ENCODE data around the gene MYO3B.
"Not testable (repeated sequence)": the region's sequence is repeated elsewhere in the genome, so short reads cannot be mapped to it uniquely, and the experiment has no call there.

Gene MYO3B

GRCh38 chr2:170509452-170510193, 331.7 kb downstream of the MYO3B start:
- no peak for DNase-seq (ENCODE audit: low read depth in 2 of 2)

- DNase-seq (ENCODE audit: low read depth in 2 of 2): no peak
Measured at GRCh38 chr2:170512266-170512665, 334.3 kb downstream of the MYO3B start.

- no peak for DNase-seq (ENCODE audit: low read depth in 2 of 2)
Measured at GRCh38 chr2:170514140-170514539, 336.2 kb downstream of the MYO3B start.

- no peak for DNase-seq (ENCODE audit: low read depth in 2 of 2)
Measured at GRCh38 chr2:170517538-170517937, 339.6 kb downstream of the MYO3B start.

GRCh38 chr2:170518911-170519310, 341.0 kb downstream of the MYO3B start:
- DNase-seq (ENCODE audit: low read depth in 2 of 2): no peak

- DNase-seq (ENCODE audit: low read depth in 2 of 2): no peak
Measured at GRCh38 chr2:170521299-170521698, 343.4 kb downstream of the MYO3B start.

GRCh38 chr2:170523506-170523905, 345.6 kb downstream of the MYO3B start:
- no peak for DNase-seq (ENCODE audit: low read depth in 2 of 2)

GRCh38 chr2:170524828-170525565, 347.1 kb downstream of the MYO3B start:
- no peak for DNase-seq (ENCODE audit: low read depth in 2 of 2)

GRCh38 chr2:170525566-170525900, 347.6 kb downstream of the MYO3B start:
- peak; percentile 91 to 93 for DNase-seq (ENCODE audit: low read depth in 2 of 2)

GRCh38 chr2:170530284-170530745, 352.4 kb downstream of the MYO3B start:
- DNase-seq (ENCODE audit: low read depth in 2 of 2): peak; percentile 14 to 21

GRCh38 chr2:170530803-170531564, 353.0 kb downstream of the MYO3B start:
- no peak for DNase-seq (ENCODE audit: low read depth in 2 of 2)

GRCh38 chr2:170531876-170532275, 353.9 kb downstream of the MYO3B start:
- no peak for DNase-seq (ENCODE audit: low read depth in 2 of 2)

GRCh38 chr2:170533156-170533555, 355.2 kb downstream of the MYO3B start:
- no peak for DNase-seq (ENCODE audit: low read depth in 2 of 2)

GRCh38 chr2:170535552-170535951, 357.6 kb downstream of the MYO3B start:
- no peak for DNase-seq (ENCODE audit: low read depth in 2 of 2)

GRCh38 chr2:170544817-170545216, 366.9 kb downstream of the MYO3B start:
- DNase-seq (ENCODE audit: low read depth in 2 of 2): no peak

GRCh38 chr2:170548304-170548703, 370.4 kb downstream of the MYO3B start:
- no peak for DNase-seq (ENCODE audit: low read depth in 2 of 2)

- DNase-seq (ENCODE audit: low read depth in 2 of 2): no peak
Measured at GRCh38 chr2:170550501-170550900, 372.6 kb downstream of the MYO3B start.

- not testable (repeated sequence) for DNase-seq (ENCODE audit: low read depth in 2 of 2)
Measured at GRCh38 chr2:170551899-170552298, 374.0 kb downstream of the MYO3B start.

GRCh38 chr2:170553748-170554147, 375.8 kb downstream of the MYO3B start:
- no peak for DNase-seq (ENCODE audit: low read depth in 2 of 2)

- peak; percentile 43 to 55 for DNase-seq (ENCODE audit: low read depth in 2 of 2)
Measured at GRCh38 chr2:170554278-170554955, 376.5 kb downstream of the MYO3B start.

GRCh38 chr2:170562928-170563327, 385.0 kb downstream of the MYO3B start:
- DNase-seq (ENCODE audit: low read depth in 2 of 2): no peak

GRCh38 chr2:170563401-170563800, 385.5 kb downstream of the MYO3B start:
- no peak for DNase-seq (ENCODE audit: low read depth in 2 of 2)

Data from fibroblast of skin of left biceps (primary cell).